Ovary (tissue), 10 donors: ENCODE data around the gene KRT75. TPM values are rescaled to one million over a fixed set of nuclear protein-coding genes. Genes with fewer than 3 reads are reported as not detected.

Source experiments
- DNase-seq, 5 donors: peaks; one replicate each; pipeline ENCODE4 v3.0.0-alpha.2; 2019 to 2020
- H3K27ac ChIP-seq, 2 donors: fragments of 200-600 bp; one replicate each; pipeline versions ENCODE4 v1.5.1 to v1.8.0; 2019 to 2022
- H3K27me3 ChIP-seq: fragments of 200-600 bp; one replicate; pipeline ENCODE4 v1.8.0; 2022
- H3K36me3 ChIP-seq: fragments of 200-600 bp; sonication (generic); one replicate; pipeline ENCODE4 v1.5.1; 2019
- H3K4me1 ChIP-seq: one replicate; pipeline ENCODE4 v1.8.1; 2013; ENCODE audit warnings: mild to moderate bottlenecking, moderate library complexity; ENCODE audit not compliant: insufficient read depth
- H3K4me3 ChIP-seq: fragments of 200-600 bp; sonication (generic); one replicate; pipeline ENCODE4 v1.5.1; 2017
- H3K9me3 ChIP-seq, 2 donors: fragments of 200-600 bp in 1 of 2; sonication (generic) in 1 of 2; one replicate each; pipeline versions ENCODE4 v1.5.1 to v1.8.1; 2013 to 2019; ENCODE audit warnings: mild to moderate bottlenecking in 1 of 2, moderate library complexity in 1 of 2
- EP300 ChIP-seq: sonication (generic); formaldehyde crosslinking; IDR thresholded peaks from one replicate; pipeline ENCODE4 v1.6.1; 2017; ENCODE audit warnings: antibody characterized with exemption
- POLR2A ChIP-seq: fragments of 450-650 bp; IDR thresholded peaks from one replicate; pipeline ENCODE4 v1.6.1; 2017; ENCODE audit warnings: antibody characterized with exemption, mild to moderate bottlenecking, moderate library complexity
- WGBS, 3 donors: extraction: QIAGEN DNeasy Blood & Tissue Kit in 1 of 3; methylation state at CpG; one replicate each; pipeline versions ENCODE4 v1.1.5 to v1.1.7; 2013 to 2017; 5-methylcytosine and 5-hydroxymethylcytosine counted together
- intact Hi-C, 4 donors: fragments of 100-400 bp; cut with DNase I; formaldehyde crosslinking; loops; one replicate each; pipeline versions ENCODE4 v1.11.0 to v1.15.1; 2022 to 2023
- long read RNA-seq, 3 donors: library from polyadenylated mRNA in 2 of 3; unstranded in 2 of 3; transcript quantifications; one replicate each; pipeline ENCODE4 v2.0.0 and lab custom pipeline, GENCODE V29; 2021 to 2026
- polyA plus RNA-seq, 2 donors: library from polyadenylated mRNA; stranded (reverse); fragments of 200-250 nt in 1 of 2; fragments of 350-450 nt in 1 of 2; fragmentation: Illumina TruSeq in 1 of 2; extraction: RNeasy Lipid Tissue Mini Kit (QIAGEN cat#74804) in 1 of 2; gene quantifications; one replicate each; pipeline ENCODE4 v1.2.3, GENCODE V29; 2013 to 2014
- total RNA-seq, 7 donors: library from RNA; depleted of rRNA in 2 of 7; stranded (reverse); fragments of >200 nt in 2 of 7; fragmentation: NEBNext Ultra II Directional in 3 of 7; extraction: Animal tissue kit (Norgen Biotek cat#: 25700) in 3 of 7; gene quantifications; one replicate each; pipeline versions ENCODE4 v1.1.0 to v1.2.4, GENCODE V29; 2016 to 2023
- TF ChIP-seq, protein P1 (sequence below), 3 donors: fragments of 450-650 bp in 2 of 3; fragments of 200-600 bp in 1 of 3; IDR thresholded peaks; one replicate each; pipeline versions ENCODE4 v1.5.1 to v1.8.0; 2016 to 2022; ENCODE audit warnings: antibody characterized with exemption in 3 of 3, mild to moderate bottlenecking in 1 of 3
- donor health status: DM: no; HTN: no; CAD: no; lungs with moderate emphysema.
- donor health status: DM: no; HTN: no; CAD: no.
- donor health status: Bipolar disorder and iron deficiency.
- donor health status: DM: yes; HTN: yes; CAD: no.
- donor health status: DM: no; HTN: no; CAD: no.
- donor health status: DM: yes; HTN: yes; CAD: no.

KRT75 gene
- under 1 TPM in 1 of 7 donors, not detected in 6; 0.08 TPM for total RNA-seq
- not detected for polyA plus RNA-seq
- long read RNA-seq, donor 1 = 0 reads
- long read RNA-seq, donor 2 = 0 reads
- long read RNA-seq, donor 3 = 0 reads

DNA sequence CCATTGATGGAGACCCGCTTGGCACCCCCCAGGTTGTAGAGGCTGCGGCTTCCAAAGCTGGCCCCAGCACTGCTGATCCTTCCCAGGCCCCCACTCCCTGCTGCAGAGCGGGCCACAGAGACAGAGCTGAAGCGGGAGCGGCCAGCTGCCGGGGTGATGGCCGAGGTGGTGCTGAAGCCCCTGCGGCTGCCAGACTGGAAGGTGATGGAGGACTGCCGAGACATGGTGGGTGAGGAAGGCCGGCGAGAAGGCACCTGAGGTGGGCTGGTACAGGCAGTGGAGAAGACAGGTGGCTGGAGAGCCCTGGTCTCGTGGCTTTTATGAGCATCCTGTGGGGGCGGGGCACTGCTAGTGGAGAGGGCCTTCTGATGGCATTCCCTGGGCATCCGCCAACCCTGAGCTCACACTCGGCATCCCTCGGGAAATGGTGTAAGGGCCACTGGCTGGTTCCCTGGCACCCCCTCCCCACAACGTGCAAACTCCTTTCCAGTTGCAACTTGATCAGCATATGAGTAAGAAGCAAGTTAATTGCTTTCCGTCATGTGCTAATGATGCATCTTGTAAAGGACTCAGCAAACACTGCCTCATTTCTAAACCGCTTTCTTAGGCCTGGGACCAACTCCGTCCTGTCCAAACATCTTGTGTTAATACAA is at the start of gene KRT75:
KRT75 (minus strand) TSS at position 291 of the 653 bp plus-strand sequence; CDS start at position 224, 67 bp downstream.
- no peak within 1 kb of the TSS for H3K27ac ChIP-seq
- no peaks in the 10 kb centered on the region for H3K9me3 ChIP-seq
- no peak within 1 kb of the TSS for H3K4me3 ChIP-seq
- no peak for TF ChIP-seq POLR2A
- no peak for TF ChIP-seq EP300
- TF ChIP-seq, protein P1, sequence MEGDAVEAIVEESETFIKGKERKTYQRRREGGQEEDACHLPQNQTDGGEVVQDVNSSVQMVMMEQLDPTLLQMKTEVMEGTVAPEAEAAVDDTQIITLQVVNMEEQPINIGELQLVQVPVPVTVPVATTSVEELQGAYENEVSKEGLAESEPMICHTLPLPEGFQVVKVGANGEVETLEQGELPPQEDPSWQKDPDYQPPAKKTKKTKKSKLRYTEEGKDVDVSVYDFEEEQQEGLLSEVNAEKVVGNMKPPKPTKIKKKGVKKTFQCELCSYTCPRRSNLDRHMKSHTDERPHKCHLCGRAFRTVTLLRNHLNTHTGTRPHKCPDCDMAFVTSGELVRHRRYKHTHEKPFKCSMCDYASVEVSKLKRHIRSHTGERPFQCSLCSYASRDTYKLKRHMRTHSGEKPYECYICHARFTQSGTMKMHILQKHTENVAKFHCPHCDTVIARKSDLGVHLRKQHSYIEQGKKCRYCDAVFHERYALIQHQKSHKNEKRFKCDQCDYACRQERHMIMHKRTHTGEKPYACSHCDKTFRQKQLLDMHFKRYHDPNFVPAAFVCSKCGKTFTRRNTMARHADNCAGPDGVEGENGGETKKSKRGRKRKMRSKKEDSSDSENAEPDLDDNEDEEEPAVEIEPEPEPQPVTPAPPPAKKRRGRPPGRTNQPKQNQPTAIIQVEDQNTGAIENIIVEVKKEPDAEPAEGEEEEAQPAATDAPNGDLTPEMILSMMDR (IDR thresholded peaks at IDR 0.05) = no peak
- no peaks in the 10 kb centered on the region for H3K36me3 ChIP-seq
- H3K27me3 ChIP-seq = no peaks in the 10 kb centered on the region
- intact Hi-C loops = no loop called here
- no peaks in the 10 kb centered on the region for H3K4me1 ChIP-seq
- no peak for DNase-seq
- WGBS, 3 donors = 78 to 86% (median 83%) methylated on average over 16 to 20 of the region's 20 CpGs

DNA sequence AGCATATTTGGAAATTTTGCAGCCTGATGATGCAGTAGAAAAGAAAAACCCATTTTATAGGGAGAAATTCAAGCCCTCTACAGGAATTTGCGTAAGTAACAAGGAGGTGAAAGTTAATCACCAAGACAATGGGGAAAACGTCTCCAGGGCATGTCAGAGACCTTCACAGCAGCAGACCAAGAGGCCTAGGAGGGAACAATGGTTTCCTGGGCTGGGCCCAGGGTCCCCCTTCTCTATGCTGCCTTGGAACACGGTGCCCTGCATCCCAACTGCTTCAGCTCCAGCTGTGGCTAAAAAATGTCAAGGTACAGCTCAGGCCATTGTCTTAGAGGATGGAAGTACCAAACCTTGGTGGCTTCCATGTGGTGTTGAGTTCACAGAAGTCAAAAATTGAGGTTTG is 45.9 kb upstream of the KRT75 start:
- no peaks in the 10 kb centered on the region for H3K36me3 ChIP-seq

DNA sequence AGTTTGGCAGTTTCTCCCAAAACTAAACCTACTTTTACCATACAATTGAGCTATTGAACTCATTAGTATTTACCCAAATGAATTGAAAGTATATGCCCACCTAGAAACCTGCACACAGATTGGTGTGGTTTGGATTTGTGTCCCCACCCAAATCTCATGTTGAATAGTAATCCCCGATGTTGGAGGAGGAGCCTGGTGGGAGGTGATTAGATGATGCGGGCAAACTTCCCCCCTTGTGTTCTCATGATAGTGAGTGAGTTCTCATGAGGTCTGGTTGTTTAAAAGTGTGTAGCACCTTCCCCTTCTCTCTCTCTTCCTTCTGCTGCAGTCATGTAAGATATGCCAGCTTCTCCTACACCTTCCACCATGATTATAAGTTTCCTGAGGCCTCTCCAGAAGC is 43.5 kb upstream of the KRT75 start:
- DNase-seq = no peak
- Histone ChIP-seq H3K9me3 (no peaks in the 10 kb centered on the region), H3K36me3 (no peaks in the 10 kb centered on the region), H3K27me3 (no peaks in the 10 kb centered on the region), H3K4me3 (no peak overlapping the region), H3K27ac (no peak overlapping the region), H3K4me1 (no peaks in the 10 kb centered on the region)
- WGBS, 3 donors = 43 to 92% (median 86%) methylated on average over 2 of the region's 2 CpGs
- TF ChIP-seq POLR2A (no peak), EP300 (no peak)
- TF ChIP-seq, protein P1 (IDR thresholded peaks at IDR 0.05) = no peak
- intact Hi-C loops = no loop called here

More for the DNA sequence above, 45.9 kb upstream of the KRT75 start:
- WGBS, 3 donors = 56 to 58% (median 57%) methylated on average over 3 of the region's 3 CpGs
- intact Hi-C loops = no loop called here
- Histone ChIP-seq H3K27ac (no peak overlapping the region), H3K4me1 (no peaks in the 10 kb centered on the region), H3K9me3 (no peaks in the 10 kb centered on the region), H3K27me3 (no peaks in the 10 kb centered on the region), H3K4me3 (no peak overlapping the region)
- no peak for TF ChIP-seq EP300
- TF ChIP-seq POLR2A = no peak
- TF ChIP-seq, protein P1 (IDR thresholded peaks at IDR 0.05) = no peak
- no peak for DNase-seq

- Histone ChIP-seq H3K4me1 (no peaks in the 10 kb centered on the region), H3K36me3 (no peaks in the 10 kb centered on the region), H3K27ac (no peak overlapping the region), H3K4me3 (no peak overlapping the region), H3K9me3 (no peaks in the 10 kb centered on the region), H3K27me3 (no peaks in the 10 kb centered on the region)
- 84 to 92% (median 85%) methylated on average over 2 of the region's 2 CpGs for WGBS, 3 donors
- TF ChIP-seq EP300 = no peak
- no peak for TF ChIP-seq POLR2A
- TF ChIP-seq, protein P1 (IDR thresholded peaks at IDR 0.05) = no peak
- intact Hi-C loops = no loop called here
- no peak for DNase-seq
Measured at GRCh38 chr12:52474212-52474611, 40.0 kb upstream of the KRT75 start.
